HEK293T (cell line): ENCODE data around the gene XBP1.

Source experiments
- CTCF ChIA-PET: fragments of 350-600 bp; formaldehyde crosslinking; extraction: SDS; loops from one replicate; lab custom pipeline; 2021; ENCODE audit warnings: antibody characterized with exemption, inconsistent platforms; lab: Yijun Ruan, JAX
- POLR2A ChIA-PET: fragments of 350-600 bp; formaldehyde crosslinking; extraction: SDS; loops from one replicate; lab custom pipeline; 2020; ENCODE audit warnings: antibody characterized with exemption, inconsistent platforms; lab: Yijun Ruan, JAX
- DNase-seq: peaks from one replicate; pipeline ENCODE4 v3.0.0; 2012; ENCODE audit warnings: mixed read lengths; ENCODE audit errors: extremely low spot score
- ARNT ChIP-seq: fragments of 450-650 bp; IDR thresholded peaks from 2 replicates; pipeline ENCODE4 v1.6.1; 2017; ENCODE audit warnings: mild to moderate bottlenecking
- BHLHE40 ChIP-seq: fragments of 450-650 bp; IDR thresholded peaks from 2 replicates; pipeline ENCODE4 v1.6.1; 2016; ENCODE audit warnings: mild to moderate bottlenecking, moderate library complexity, borderline replicate concordance
- CTBP1 ChIP-seq: fragments of 450-650 bp; IDR thresholded peaks from 2 replicates; pipeline ENCODE4 v1.6.1; 2016; ENCODE audit warnings: borderline replicate concordance
- ELF4 ChIP-seq: fragments of 450-650 bp; IDR thresholded peaks from 2 replicates; pipeline ENCODE4 v1.6.1; 2017; ENCODE audit warnings: antibody characterized with exemption
- FOXA1 ChIP-seq: fragments of 450-650 bp; IDR thresholded peaks from 2 replicates; pipeline ENCODE4 v1.6.1; 2016; ENCODE audit warnings: mild to moderate bottlenecking
- FOXK2 ChIP-seq: fragments of 450-650 bp; IDR thresholded peaks from 2 replicates; pipeline ENCODE4 v1.6.1; 2016; ENCODE audit warnings: mild to moderate bottlenecking
- FOXM1 ChIP-seq: fragments of 450-650 bp; IDR thresholded peaks from 2 replicates; pipeline ENCODE4 v1.6.1; 2017; ENCODE audit warnings: mild to moderate bottlenecking, borderline replicate concordance
- HDGF ChIP-seq: fragments of 450-650 bp; IDR thresholded peaks from 2 replicates; pipeline ENCODE4 v1.6.1; 2017; ENCODE audit warnings: antibody characterized with exemption, borderline replicate concordance
- L3MBTL2 ChIP-seq: fragments of 450-650 bp; conservative IDR thresholded peaks from 2 replicates; pipeline ENCODE4 v1.6.1; 2016; ENCODE audit warnings: mild to moderate bottlenecking
- LEF1 ChIP-seq: fragments of 450-650 bp; IDR thresholded peaks from 2 replicates; pipeline ENCODE4 v1.6.1; 2017; ENCODE audit warnings: mild to moderate bottlenecking, borderline replicate concordance
- NFRKB ChIP-seq: fragments of 450-650 bp; IDR thresholded peaks from 2 replicates; pipeline ENCODE4 v1.6.1; 2016; ENCODE audit warnings: mild to moderate bottlenecking, moderate library complexity
- SP1 ChIP-seq: fragments of 450-650 bp; IDR thresholded peaks from 2 replicates; pipeline ENCODE4 v1.6.1; 2017
- SUZ12 ChIP-seq: fragments of 450-650 bp; IDR thresholded peaks from 2 replicates; pipeline ENCODE4 v1.6.1; 2016; ENCODE audit warnings: mild to moderate bottlenecking
- TARDBP ChIP-seq: fragments of 450-650 bp; IDR thresholded peaks from 2 replicates; pipeline ENCODE4 v1.6.1; 2016
- ZNF384 ChIP-seq: fragments of 450-650 bp; IDR thresholded peaks from 2 replicates; pipeline ENCODE4 v1.6.1; 2016
- TF ChIP-seq, protein P1 (sequence below): fragments of 450-650 bp; IDR thresholded peaks from 2 replicates; pipeline ENCODE4 v1.6.1; 2016

XBP1 gene

DNA sequence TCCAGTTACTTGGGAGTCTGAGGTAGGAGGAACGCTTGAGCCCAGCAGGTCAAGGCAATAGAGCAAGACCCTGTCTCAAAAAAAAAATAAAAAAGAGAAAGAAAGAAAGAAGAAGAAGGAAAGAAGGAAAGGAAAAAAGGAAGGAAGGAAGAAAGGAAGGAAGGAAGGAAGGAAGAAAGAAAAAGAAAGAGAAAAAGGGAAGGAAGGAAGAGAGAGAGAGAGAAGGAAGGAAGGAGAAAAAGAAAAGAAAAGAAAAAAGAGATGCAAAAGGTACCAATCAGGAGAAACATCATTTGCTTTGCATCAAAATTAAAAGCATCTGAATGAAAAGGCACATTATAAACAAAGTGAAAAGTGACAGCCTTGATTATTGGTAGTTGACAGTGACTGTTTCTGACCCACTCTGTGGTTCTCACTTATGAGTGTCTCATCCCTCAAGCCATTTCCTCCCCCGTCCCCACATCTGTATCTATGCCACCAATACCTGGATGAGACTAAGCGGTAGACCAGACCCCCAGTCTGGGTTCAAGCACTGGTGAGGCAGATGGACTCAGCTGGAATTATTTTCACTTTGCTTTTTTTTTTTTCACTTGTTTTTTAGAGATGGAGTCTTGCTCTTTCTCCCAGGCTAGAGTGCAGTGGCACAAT is 33.0 kb upstream of the XBP1 start:
- TF ChIP-seq FOXM1 (no peak), LEF1 (no peak), ELF4 (no peak), SUZ12 (no peak), FOXA1 (no peak), ARNT (no peak), FOXK2 (no peak), TARDBP (no peak), CTBP1 (no peak), HDGF (no peak), ZNF384 (no peak), SP1 (no peak), L3MBTL2 (no peak), NFRKB (no peak), BHLHE40 (no peak)
- TF ChIP-seq, protein P1, sequence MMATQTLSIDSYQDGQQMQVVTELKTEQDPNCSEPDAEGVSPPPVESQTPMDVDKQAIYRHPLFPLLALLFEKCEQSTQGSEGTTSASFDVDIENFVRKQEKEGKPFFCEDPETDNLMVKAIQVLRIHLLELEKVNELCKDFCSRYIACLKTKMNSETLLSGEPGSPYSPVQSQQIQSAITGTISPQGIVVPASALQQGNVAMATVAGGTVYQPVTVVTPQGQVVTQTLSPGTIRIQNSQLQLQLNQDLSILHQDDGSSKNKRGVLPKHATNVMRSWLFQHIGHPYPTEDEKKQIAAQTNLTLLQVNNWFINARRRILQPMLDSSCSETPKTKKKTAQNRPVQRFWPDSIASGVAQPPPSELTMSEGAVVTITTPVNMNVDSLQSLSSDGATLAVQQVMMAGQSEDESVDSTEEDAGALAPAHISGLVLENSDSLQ: no peak
- CTCF ChIA-PET: interaction anchor here (0.6 kb wide), 1 partner anchor 11 kb away, joined by 3 read pairs; no protein-coding TSS in a partner anchor
- no peak for DNase-seq
- POLR2A ChIA-PET: no interaction called here

- no peak for DNase-seq
- CTCF ChIA-PET: interaction anchor here (0.6 kb wide), 1 partner anchor 11 kb away, joined by 3 read pairs; no protein-coding TSS in a partner anchor
- POLR2A ChIA-PET: no interaction called here
- TF ChIP-seq HDGF (no peak), FOXM1 (no peak), LEF1 (no peak), TARDBP (no peak), SP1 (no peak), L3MBTL2 (no peak), NFRKB (no peak), SUZ12 (no peak), FOXK2 (no peak), FOXA1 (no peak), ZNF384 (no peak), BHLHE40 (no peak), ELF4 (no peak)
- TF ChIP-seq, protein P1: no peak
Observed at GRCh38 chr22:28832731-28833130, 32.4 kb upstream of the XBP1 start.

DNA sequence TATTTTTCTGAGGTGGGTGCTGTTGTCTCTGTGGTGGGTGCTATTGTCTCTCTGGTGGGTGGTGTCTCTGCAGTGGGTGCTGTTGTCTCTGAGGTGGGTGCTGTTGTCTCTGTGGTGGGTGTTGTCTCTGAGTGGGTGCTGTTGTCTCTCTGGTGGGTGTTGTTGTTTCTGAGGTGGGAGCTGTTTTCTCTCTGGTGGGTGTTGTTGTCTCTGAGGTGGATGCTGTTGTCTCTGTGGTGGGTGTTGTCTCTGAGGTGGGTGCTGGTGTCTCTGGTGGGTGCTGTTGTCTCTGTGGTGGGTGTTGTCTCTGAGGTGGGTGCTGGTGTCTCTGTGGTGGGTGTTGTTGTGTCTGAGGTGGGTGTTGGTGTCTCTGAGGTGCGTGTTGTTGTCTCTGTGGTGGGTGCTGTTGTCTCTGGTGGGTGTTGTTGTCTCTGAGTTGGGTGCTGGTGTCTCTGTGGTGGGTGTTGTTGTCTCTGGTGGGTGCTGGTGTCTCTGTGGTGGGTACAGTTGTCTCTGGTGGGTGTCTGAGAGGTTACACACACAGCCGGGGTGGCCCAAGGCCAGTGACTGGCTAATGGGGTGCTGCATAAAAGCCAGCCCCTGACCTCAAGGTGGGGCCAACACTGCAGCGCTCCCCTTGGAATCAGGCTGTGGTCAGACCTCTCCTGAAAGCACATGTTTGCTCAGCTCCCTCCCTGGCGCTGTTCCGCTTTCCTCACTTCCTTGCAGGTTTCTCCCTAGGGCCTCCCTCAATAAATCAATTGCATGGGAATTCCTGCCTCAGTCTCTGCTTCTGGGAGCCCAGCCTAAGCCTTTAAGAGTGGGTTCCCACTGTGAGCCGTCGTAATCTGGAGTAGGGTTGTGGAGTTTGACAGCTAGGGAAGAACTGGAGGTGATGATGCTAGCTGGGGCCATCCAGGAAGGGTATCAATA is 31.0 kb upstream of the XBP1 start:
- DNase-seq: no peak
- ChIA-PET POLR2A (interaction anchor here (1.2 kb wide), 1 partner anchor 31 kb away, joined by 5 read pairs; the partner anchor contains the start of gene XBP1), CTCF (interaction anchor here (0.6 to 2.1 kb wide), 3 partner anchors 24 to 209 kb away, joined by 3 to 5 read pairs (median 3); no protein-coding TSS in a partner anchor)
- TF ChIP-seq, protein P1: peak; percentile 38; the same call in 1 of the 2 replicates
- TF ChIP-seq CTBP1: no peak

- ChIA-PET CTCF (interaction anchor here (1.3 to 2.2 kb wide), 4 partner anchors 19 to 230 kb away, joined by 4 to 14 read pairs (median 4); no protein-coding TSS in a partner anchor), POLR2A (interaction anchor here (0.7 to 1.2 kb wide), 2 partner anchors 30 to 227 kb away, joined by 3 to 5 read pairs; partner anchors contain the start of gene XBP1)
- DNase-seq: no peak
- TF ChIP-seq HDGF (no peak), TARDBP (no peak), SUZ12 (no peak), FOXM1 (no peak), BHLHE40 (no peak), FOXA1 (no peak)
- TF ChIP-seq, protein P1: no peak
Observed at GRCh38 chr22:28830441-28830840, 30.1 kb upstream of the XBP1 start.

GRCh38 chr22:28829358-28830181 is 29.2 kb upstream of the XBP1 start:
- TF ChIP-seq TARDBP (no peak), NFRKB (no peak)
- ChIA-PET CTCF (interaction anchor here (0.6 to 2.2 kb wide), 8 partner anchors 11 to 229 kb away, joined by 3 to 14 read pairs (median 4); no protein-coding TSS in a partner anchor), POLR2A (interaction anchor here (1.2 to 1.8 kb wide), 2 partner anchors 29 kb away, joined by 5 to 8 read pairs; partner anchors contain the start of gene XBP1)
- DNase-seq: peak; percentile 88
